AG04450 (cell line): ENCODE data around the gene SIDT1. TPM values are rescaled to one million over a fixed set of nuclear protein-coding genes. Genes with fewer than 3 reads are reported as not detected.

Experiments
- CTCF ChIA-PET: fragments of 300-600, 350-600 bp; formaldehyde crosslinking; extraction: SDS; loops from one replicate; lab custom pipeline; 2022; ENCODE audit warnings: antibody characterized with exemption, inconsistent platforms; lab: Charles Lee
- POLR2A ChIA-PET: fragments of 350-600 bp; formaldehyde crosslinking; extraction: SDS; loops from one replicate; lab custom pipeline; 2021; ENCODE audit warnings: antibody characterized with exemption, inconsistent platforms; lab: Yijun Ruan, JAX
- DNase-seq: peaks from one replicate; pipeline ENCODE4 v3.0.0-alpha.2; 2011; ENCODE audit warnings: low read depth, low spot score
- H3K27ac ChIP-seq: one replicate; pipeline ENCODE4 v1.5.1; 2012; ENCODE audit warnings: low read depth, low read length, control low read depth
- H3K27me3 ChIP-seq: one replicate; pipeline ENCODE4 v1.6.0; 2012; ENCODE audit warnings: low read length; ENCODE audit not compliant: control insufficient read depth, insufficient read depth
- H3K4me3 ChIP-seq: 2 replicates; pipeline ENCODE4 v1.5.1; 2011; ENCODE audit warnings: mild to moderate bottlenecking, low read depth, low read length, control low read depth
- H3K9me3 ChIP-seq: 2 replicates; pipeline ENCODE4 v1.5.1; 2012; ENCODE audit warnings: low read length; ENCODE audit not compliant: control insufficient read depth, insufficient read depth
- CTCF ChIP-seq: IDR thresholded peaks from 2 replicates; pipeline ENCODE4 v1.5.1; 2011; ENCODE audit warnings: low read depth, low read length, control low read depth, inconsistent platforms
- polyA plus RNA-seq: library from polyadenylated mRNA; depleted of rRNA; stranded (reverse); fragments of >200 nt; gene quantifications from 2 replicates; pipeline ENCODE4 v1.2.3, GENCODE V29; 2011

Gene SIDT1
- polyA plus RNA-seq, 1 experiment: not detected

- no peaks in the 10 kb centered on the region for H3K9me3 ChIP-seq
- TF ChIP-seq CTCF: no peak
- H3K27ac ChIP-seq: no peak overlapping the region
- H3K4me3 ChIP-seq: no peak overlapping the region
- ChIA-PET CTCF (interaction anchor here (1.0 kb wide), 1 partner anchor 32 kb away, joined by 3 read pairs; no protein-coding TSS in a partner anchor), POLR2A (no interaction called here)
- H3K27me3 ChIP-seq: peaks cover 9% of the 10 kb centered on the region
- DNase-seq: no peak
Measured at GRCh38 chr3:113546414-113546893, 14.1 kb downstream of the SIDT1 start.

- Histone ChIP-seq H3K4me3 (no peak overlapping the region), H3K27me3 (peaks cover 13% of the 10 kb centered on the region), H3K9me3 (no peaks in the 10 kb centered on the region), H3K27ac (no peak overlapping the region)
- DNase-seq: no peak
- TF ChIP-seq CTCF: no peak
- POLR2A ChIA-PET: no interaction called here
- CTCF ChIA-PET: no interaction called here
Measured at GRCh38 chr3:113548501-113548900, 16.1 kb downstream of the SIDT1 start.

GRCh38 chr3:113551820-113552219, 19.5 kb downstream of the SIDT1 start:
- ChIA-PET CTCF (no interaction called here), POLR2A (no interaction called here)
- H3K9me3 ChIP-seq: no peaks in the 10 kb centered on the region
- no peak for DNase-seq
- no peak for TF ChIP-seq CTCF
- H3K27ac ChIP-seq: no peak overlapping the region
- H3K27me3 ChIP-seq: peaks cover 7% of the 10 kb centered on the region
- no peak overlapping the region for H3K4me3 ChIP-seq

GRCh38 chr3:113552851-113553250, 20.5 kb downstream of the SIDT1 start:
- ChIA-PET POLR2A (no interaction called here), CTCF (interaction anchor here (1.6 kb wide), 1 partner anchor 60 kb away, joined by 4 read pairs; no protein-coding TSS in a partner anchor)
- no peaks in the 10 kb centered on the region for H3K9me3 ChIP-seq
- no peak for TF ChIP-seq CTCF
- no peak overlapping the region for H3K4me3 ChIP-seq
- peaks cover 6% of the 10 kb centered on the region for H3K27me3 ChIP-seq
- no peak overlapping the region for H3K27ac ChIP-seq
- DNase-seq: no peak

GRCh38 chr3:113555138-113555537, 22.8 kb downstream of the SIDT1 start:
- no peak overlapping the region for H3K27ac ChIP-seq
- H3K27me3 ChIP-seq: peaks cover 6% of the 10 kb centered on the region
- no peak overlapping the region for H3K4me3 ChIP-seq
- POLR2A ChIA-PET: no interaction called here
- no peak for DNase-seq
- TF ChIP-seq CTCF: no peak
- CTCF ChIA-PET: no interaction called here
- H3K9me3 ChIP-seq: no peaks in the 10 kb centered on the region
